ENCODE results near the gene CCDC6.

CCDC6 gene

DNA sequence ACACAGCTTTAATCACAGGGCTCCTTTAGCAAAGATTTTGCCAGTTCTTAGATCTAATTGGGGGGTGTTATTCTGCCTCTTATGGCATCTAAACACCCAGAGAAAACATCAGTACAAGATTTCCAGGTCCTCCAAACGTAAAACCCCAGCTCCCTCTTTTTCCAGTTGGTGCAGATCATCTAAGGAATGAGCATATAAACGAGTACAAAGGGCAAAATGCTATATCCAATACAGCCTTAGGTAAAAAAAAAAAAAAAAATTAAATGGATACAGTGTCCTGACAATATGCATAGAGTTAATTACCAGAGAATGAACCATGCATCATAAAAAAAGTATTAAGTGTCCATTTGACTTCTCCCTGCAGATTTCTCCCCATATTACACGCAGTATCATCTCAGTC lies 50.3 kb downstream of the CCDC6 start:
- no peak overlapping the region for H3K4me3 ChIP-seq (ENCODE audit: low read depth, low read length)
- H3K27ac ChIP-seq (ENCODE audit: extremely low read depth, low read depth, low read length): no peak overlapping the region
- H3K36me3 ChIP-seq (ENCODE audit: control insufficient read depth in 2 of 2, insufficient read depth in 1 of 2, low read length in 2 of 2): peaks cover 0 to 6% of the 10 kb centered on the region in 2 experiments; a peak in 2 of 3 replicates
- no peaks in the 10 kb centered on the region; the same call in 1 of the 2 replicates for H3K4me1 ChIP-seq (ENCODE audit: control insufficient read depth, insufficient read depth, low read length)
- TF ChIP-seq KLF7 (tag by site-specific recombination; IDR thresholded peaks at IDR 0.05; ENCODE audit: borderline replicate concordance): no peak
- no peak for TF ChIP-seq ZNF214 (tag by site-specific recombination; IDR thresholded peaks at IDR 0.05; ENCODE audit: borderline replicate concordance)
- no peak for TF ChIP-seq ZNF302 (tag by site-specific recombination; IDR thresholded peaks at IDR 0.05; ENCODE audit: low read depth)
- no peak for TF ChIP-seq ZFP37 (tag by site-specific recombination; IDR thresholded peaks at IDR 0.05)
- no peak for TF ChIP-seq ZNF341 (tag by site-specific recombination; IDR thresholded peaks at IDR 0.05; ENCODE audit: low read depth)
- TF ChIP-seq ZNF184 (tag by site-specific recombination; IDR thresholded peaks at IDR 0.05): no peak
- TF ChIP-seq, protein P1, sequence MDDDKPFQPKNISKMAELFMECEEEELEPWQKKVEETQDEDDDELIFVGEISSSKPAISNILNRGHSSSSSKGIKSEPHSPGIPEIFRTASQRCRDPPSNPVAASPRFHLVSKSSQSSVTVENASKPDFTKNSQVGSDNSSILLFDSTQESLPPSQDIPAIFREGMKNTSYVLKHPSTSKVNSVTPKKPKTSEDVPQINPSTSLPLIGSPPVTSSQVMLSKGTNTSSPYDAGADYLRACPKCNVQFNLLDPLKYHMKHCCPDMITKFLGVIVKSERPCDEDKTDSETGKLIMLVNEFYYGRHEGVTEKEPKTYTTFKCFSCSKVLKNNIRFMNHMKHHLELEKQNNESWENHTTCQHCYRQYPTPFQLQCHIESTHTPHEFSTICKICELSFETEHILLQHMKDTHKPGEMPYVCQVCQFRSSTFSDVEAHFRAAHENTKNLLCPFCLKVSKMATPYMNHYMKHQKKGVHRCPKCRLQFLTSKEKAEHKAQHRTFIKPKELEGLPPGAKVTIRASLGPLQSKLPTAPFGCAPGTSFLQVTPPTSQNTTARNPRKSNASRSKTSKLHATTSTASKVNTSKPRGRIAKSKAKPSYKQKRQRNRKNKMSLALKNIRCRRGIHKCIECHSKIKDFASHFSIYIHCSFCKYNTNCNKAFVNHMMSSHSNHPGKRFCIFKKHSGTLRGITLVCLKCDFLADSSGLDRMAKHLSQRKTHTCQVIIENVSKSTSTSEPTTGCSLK (tag by site-specific recombination; IDR thresholded peaks at IDR 0.05): no peak
- TF ChIP-seq ZNF157 (tag by site-specific recombination; IDR thresholded peaks at IDR 0.05): no peak
- TF ChIP-seq, protein P2, sequence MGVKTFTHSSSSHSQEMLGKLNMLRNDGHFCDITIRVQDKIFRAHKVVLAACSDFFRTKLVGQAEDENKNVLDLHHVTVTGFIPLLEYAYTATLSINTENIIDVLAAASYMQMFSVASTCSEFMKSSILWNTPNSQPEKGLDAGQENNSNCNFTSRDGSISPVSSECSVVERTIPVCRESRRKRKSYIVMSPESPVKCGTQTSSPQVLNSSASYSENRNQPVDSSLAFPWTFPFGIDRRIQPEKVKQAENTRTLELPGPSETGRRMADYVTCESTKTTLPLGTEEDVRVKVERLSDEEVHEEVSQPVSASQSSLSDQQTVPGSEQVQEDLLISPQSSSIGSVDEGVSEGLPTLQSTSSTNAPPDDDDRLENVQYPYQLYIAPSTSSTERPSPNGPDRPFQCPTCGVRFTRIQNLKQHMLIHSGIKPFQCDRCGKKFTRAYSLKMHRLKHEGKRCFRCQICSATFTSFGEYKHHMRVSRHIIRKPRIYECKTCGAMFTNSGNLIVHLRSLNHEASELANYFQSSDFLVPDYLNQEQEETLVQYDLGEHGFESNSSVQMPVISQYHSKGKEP (tag by site-specific recombination; IDR thresholded peaks at IDR 0.05): no peak
- no peak for TF ChIP-seq ZNF560 (tag by site-specific recombination; IDR thresholded peaks at IDR 0.05; ENCODE audit: borderline replicate concordance)
- TF ChIP-seq, protein P3, sequence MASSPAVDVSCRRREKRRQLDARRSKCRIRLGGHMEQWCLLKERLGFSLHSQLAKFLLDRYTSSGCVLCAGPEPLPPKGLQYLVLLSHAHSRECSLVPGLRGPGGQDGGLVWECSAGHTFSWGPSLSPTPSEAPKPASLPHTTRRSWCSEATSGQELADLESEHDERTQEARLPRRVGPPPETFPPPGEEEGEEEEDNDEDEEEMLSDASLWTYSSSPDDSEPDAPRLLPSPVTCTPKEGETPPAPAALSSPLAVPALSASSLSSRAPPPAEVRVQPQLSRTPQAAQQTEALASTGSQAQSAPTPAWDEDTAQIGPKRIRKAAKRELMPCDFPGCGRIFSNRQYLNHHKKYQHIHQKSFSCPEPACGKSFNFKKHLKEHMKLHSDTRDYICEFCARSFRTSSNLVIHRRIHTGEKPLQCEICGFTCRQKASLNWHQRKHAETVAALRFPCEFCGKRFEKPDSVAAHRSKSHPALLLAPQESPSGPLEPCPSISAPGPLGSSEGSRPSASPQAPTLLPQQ (tag by site-specific recombination; IDR thresholded peaks at IDR 0.05): no peak
- no peak for TF ChIP-seq ZNF221 (tag by site-specific recombination; IDR thresholded peaks at IDR 0.05; ENCODE audit: borderline replicate concordance)
- CTCF ChIA-PET: interaction anchor here (2.7 kb wide), 1 partner anchor 9 kb away, joined by 11 read pairs; no protein-coding TSS in a partner anchor
- no peaks in the 10 kb centered on the region for H3K9me3 ChIP-seq (ENCODE audit: control insufficient read depth, insufficient read depth, low read depth, low read length)
- POLR2A ChIA-PET: no interaction called here

DNA sequence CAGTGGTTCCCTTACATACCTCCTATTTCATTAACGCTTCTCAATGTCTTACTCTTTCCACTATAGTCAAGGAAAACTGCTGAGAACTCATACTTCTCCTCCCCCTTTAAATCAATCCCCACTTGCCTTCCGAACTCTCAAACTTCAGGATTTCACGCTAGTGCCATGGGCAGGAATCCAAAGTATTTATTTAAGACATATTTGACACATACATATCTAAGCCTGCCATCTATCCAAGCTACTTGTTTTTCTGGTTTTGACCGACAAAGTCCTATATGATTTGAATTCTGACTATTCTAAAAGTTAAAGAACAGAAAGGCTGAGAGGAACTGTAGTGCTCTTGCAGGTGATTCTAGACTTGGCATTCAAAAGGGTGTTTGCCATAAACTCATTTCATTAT lies 51.8 kb downstream of the CCDC6 start:
- Histone ChIP-seq H3K36me3 (ENCODE audit: control insufficient read depth in 2 of 2, insufficient read depth in 1 of 2, low read length in 2 of 2) (peaks cover 0 to 6% of the 10 kb centered on the region in 2 experiments; a peak in 1 of 3 replicates), H3K9me3 (ENCODE audit: control insufficient read depth, insufficient read depth, low read depth, low read length) (no peaks in the 10 kb centered on the region), H3K27ac (ENCODE audit: extremely low read depth, low read depth, low read length) (no peak overlapping the region), H3K4me1 (ENCODE audit: control insufficient read depth, insufficient read depth, low read length) (no peaks in the 10 kb centered on the region; the same call in 1 of the 2 replicates), H3K4me3 (ENCODE audit: low read depth, low read length) (no peak overlapping the region)
- ChIA-PET POLR2A (interaction anchor here (0.9 kb wide), 1 partner anchor 11 kb away, joined by 3 read pairs; no protein-coding TSS in a partner anchor), CTCF (no interaction called here)
- no peak for TF ChIP-seq ZNF585B (tag by site-specific recombination; IDR thresholded peaks at IDR 0.05)
- TF ChIP-seq ZNF341 (tag by site-specific recombination; IDR thresholded peaks at IDR 0.05; ENCODE audit: low read depth): no peak
- TF ChIP-seq GLIS2 (tag by site-specific recombination; IDR thresholded peaks at IDR 0.05): no peak
- no peak for TF ChIP-seq ZNF274 (IDR thresholded peaks at IDR 0.05; ENCODE audit: low read length)
- TF ChIP-seq ZNF274 (tag by site-specific recombination; IDR thresholded peaks at IDR 0.05; ENCODE audit: borderline replicate concordance): peak; percentile 67; the same call in 1 of the 2 replicates

DNA sequence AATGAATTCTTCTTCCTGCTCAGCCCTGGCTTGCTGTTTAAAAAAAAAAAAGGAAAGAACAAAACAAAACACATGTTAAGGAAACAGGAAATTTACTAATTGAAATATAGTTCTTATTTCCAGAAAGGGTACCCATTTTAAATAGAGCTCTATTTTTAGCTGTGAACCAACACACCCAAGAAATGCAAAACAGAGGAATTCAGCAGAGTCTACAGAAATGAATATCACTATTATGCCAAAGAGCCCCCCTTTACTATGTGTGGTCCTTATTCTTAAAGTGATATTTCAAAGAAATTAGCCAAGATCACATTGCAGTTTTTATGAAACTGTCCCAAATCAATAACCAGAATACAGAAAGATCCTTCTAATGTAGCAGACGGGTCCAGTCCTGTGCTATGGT lies 53.7 kb downstream of the CCDC6 start:
- no peak overlapping the region for H3K4me3 ChIP-seq (ENCODE audit: low read depth, low read length)
- no peaks in the 10 kb centered on the region; the same call in 1 of the 2 replicates for H3K4me1 ChIP-seq (ENCODE audit: control insufficient read depth, insufficient read depth, low read length)
- CTCF ChIA-PET: interaction anchor here (0.9 to 1.4 kb wide), 2 partner anchors 12 to 22 kb away, joined by 3 read pairs; no protein-coding TSS in a partner anchor
- TF ChIP-seq ZNF426 (tag by site-specific recombination; IDR thresholded peaks at IDR 0.05) (no peak), ZNF169 (tag by site-specific recombination; IDR thresholded peaks at IDR 0.05) (no peak), ZNF629 (tag by site-specific recombination; IDR thresholded peaks at IDR 0.05) (no peak), MYNN (tag by site-specific recombination; IDR thresholded peaks at IDR 0.05; ENCODE audit: borderline replicate concordance) (no peak), ZNF350 (tag by site-specific recombination; IDR thresholded peaks at IDR 0.05) (no peak), ZNF791 (tag by site-specific recombination; IDR thresholded peaks at IDR 0.05) (no peak)
- TF ChIP-seq, protein P4, sequence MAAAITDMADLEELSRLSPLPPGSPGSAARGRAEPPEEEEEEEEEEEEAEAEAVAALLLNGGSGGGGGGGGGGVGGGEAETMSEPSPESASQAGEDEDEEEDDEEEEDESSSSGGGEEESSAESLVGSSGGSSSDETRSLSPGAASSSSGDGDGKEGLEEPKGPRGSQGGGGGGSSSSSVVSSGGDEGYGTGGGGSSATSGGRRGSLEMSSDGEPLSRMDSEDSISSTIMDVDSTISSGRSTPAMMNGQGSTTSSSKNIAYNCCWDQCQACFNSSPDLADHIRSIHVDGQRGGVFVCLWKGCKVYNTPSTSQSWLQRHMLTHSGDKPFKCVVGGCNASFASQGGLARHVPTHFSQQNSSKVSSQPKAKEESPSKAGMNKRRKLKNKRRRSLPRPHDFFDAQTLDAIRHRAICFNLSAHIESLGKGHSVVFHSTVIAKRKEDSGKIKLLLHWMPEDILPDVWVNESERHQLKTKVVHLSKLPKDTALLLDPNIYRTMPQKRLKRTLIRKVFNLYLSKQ (tag by site-specific recombination; IDR thresholded peaks at IDR 0.05; ENCODE audit: borderline replicate concordance): no peak
- TF ChIP-seq, protein P5, sequence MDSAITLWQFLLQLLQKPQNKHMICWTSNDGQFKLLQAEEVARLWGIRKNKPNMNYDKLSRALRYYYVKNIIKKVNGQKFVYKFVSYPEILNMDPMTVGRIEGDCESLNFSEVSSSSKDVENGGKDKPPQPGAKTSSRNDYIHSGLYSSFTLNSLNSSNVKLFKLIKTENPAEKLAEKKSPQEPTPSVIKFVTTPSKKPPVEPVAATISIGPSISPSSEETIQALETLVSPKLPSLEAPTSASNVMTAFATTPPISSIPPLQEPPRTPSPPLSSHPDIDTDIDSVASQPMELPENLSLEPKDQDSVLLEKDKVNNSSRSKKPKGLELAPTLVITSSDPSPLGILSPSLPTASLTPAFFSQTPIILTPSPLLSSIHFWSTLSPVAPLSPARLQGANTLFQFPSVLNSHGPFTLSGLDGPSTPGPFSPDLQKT (IDR thresholded peaks at IDR 0.05; ENCODE audit: borderline replicate concordance, low read depth, low read length): no peak

More for the DNA sequence above, 53.7 kb downstream of the CCDC6 start:
- POLR2A ChIA-PET: no interaction called here
- Histone ChIP-seq H3K36me3 (ENCODE audit: control insufficient read depth in 2 of 2, insufficient read depth in 1 of 2, low read length in 2 of 2) (peaks cover 0 to 13% of the 10 kb centered on the region in 2 experiments; a peak in 1 of 3 replicates), H3K27ac (ENCODE audit: extremely low read depth, low read depth, low read length) (no peak overlapping the region), H3K9me3 (ENCODE audit: control insufficient read depth, insufficient read depth, low read depth, low read length) (no peaks in the 10 kb centered on the region)
